DMS114 treated with DMSO at 0.1 percent for 48 hours (cell line): Measurements from ENCODE around the gene PTN.

Experiments used
- DNase-seq: peaks from one replicate; lab custom pipeline; 2025; ENCODE audit not compliant: unreplicated experiment; lab: John Stamatoyannopoulos, UW

PTN gene

GRCh38 chr7:137343281-137343841, at the start of gene PTN:
Gene PTN, minus strand, starts transcription at chr7:137343733. Its CDS starts 88,760 bp downstream, at chr7:137254973.
- no peak for DNase-seq

GRCh38 chr7:137390076-137390475, 46.5 kb upstream of the PTN start:
- no peak for DNase-seq

DNA sequence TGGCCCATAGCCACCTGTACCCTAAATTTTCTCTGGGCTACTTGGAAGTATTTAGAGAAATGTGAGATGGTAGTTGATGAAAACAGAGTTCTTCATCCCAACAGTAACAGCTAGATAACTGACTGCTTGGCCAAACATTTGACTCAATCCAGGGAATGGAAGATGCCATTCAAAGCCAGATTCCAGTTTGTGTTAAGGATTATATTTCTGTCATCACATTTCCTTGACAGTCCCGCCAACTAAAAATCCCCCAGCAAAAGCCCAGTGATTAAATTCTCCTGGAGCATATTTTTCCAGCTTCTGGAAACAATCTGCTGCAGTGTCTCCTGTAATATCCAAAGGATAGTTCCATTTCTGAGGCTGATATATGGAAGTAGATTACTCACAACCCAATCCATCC, 45.4 kb upstream of the PTN start:
- DNase-seq, result no peak

GRCh38 chr7:137386966-137387365, 43.4 kb upstream of the PTN start:
- no peak for DNase-seq

DNA sequence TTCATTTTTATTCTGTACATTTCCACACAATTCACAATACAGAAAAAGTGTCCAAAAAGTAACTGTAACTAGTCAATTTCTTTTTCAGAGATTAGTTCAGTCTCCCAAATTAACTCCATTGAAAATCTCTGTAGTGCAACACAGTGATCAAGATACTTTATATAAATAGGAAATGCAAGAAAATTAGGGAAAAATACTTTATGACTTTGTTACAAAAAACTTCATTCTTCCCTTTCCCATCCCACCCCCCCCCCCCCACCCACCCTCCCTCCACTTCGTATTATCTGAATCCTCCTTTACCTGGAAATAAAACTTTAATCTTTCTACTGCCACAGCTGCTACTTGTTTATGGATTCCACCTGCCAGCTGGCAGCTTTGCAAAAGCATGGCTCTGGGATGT, 37.5 kb upstream of the PTN start:
- no peak for DNase-seq

- DNase-seq, result no peak
Measured at GRCh38 chr7:137373507-137373906, 30.0 kb upstream of the PTN start.

GRCh38 chr7:137371616-137372015, 28.1 kb upstream of the PTN start:
- no peak for DNase-seq

DNA sequence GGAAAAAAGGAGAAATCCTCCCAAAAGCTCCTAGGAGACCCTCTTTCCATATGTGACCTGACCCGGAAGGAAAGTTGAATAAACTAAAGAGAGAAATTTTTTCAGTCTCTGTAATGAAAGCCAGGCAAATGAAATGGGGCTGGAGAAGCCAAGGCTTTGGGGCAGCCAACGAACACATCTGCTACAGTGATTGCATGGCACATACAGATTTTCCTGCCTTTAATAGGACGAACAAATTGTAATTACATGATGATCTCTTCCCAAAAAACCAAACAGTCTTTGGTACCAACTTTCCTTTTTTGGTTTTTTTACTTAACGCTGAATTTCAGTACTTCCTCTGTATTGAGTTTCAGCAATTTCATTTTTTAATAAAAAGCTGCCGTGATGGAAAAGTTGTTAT, 23.5 kb upstream of the PTN start:
- no peak for DNase-seq

DNA sequence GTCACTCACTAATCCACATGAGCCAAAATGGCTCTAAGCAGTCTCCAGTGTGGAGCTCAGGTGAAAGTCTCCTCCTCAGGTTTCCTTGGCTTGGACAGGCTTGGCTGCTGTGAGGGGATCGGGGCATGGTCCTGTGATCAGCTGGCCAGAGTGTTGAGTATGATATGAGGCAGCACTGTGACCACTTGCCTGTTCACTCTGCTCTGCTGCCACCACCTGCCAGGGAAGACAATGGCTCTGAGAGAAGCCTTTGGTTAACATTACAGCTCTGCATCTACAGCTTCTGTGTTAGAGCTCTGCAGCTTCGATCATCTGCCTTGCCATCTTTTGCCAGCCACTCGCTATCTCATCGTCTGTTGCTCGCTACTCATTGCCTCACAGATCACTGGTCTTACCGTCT, 20.1 kb upstream of the PTN start:
- DNase-seq, result no peak

DNA sequence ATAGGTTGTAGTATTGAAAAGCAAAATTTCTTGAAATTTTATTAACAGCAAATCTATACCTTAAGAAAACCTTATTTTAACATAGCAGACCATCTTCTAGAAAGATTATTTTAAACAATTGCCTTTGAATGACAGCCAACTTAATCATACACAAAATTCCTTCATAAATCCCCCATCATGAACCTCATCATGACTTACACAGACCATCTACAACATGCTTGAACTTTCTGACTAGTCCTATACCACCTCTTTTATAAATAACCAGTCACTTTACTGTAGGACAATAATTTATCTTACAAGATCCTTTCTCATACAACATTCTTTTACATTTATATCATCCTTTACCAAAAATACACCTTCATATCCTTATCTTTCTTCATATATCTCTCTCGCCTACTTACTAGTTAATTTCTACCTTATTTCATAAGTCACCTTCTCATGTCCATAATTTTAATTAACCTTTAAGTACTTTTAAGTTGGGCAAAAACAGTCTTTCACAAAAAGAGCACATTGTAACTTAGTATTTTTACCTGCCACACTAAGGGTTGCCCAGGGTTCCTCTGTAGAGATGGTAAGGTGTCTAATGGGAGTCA, 16.6 kb upstream of the PTN start:
- DNase-seq, result no peak

GRCh38 chr7:137354961-137355360, 11.4 kb upstream of the PTN start:
- no peak for DNase-seq

DNA sequence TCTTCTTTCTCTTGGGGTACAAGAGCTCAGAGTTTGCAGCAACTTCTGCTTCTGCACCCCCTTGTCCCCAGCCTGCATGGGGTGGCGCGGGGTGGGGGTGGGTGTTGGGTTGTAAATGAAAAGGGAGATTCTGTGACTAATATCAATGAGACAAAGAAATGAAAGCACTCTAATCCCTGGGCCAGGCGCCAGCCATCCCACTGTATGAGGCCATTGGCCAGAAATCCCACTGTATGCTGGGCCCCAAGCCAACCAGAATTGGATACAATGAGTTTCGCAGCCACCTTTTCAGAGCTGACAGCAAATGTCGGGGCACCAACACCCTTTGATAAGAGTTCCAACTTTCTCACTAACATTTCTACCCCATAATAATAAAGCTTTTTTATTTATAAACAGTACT, 10.9 kb upstream of the PTN start:
- DNase-seq, result no peak

DNA sequence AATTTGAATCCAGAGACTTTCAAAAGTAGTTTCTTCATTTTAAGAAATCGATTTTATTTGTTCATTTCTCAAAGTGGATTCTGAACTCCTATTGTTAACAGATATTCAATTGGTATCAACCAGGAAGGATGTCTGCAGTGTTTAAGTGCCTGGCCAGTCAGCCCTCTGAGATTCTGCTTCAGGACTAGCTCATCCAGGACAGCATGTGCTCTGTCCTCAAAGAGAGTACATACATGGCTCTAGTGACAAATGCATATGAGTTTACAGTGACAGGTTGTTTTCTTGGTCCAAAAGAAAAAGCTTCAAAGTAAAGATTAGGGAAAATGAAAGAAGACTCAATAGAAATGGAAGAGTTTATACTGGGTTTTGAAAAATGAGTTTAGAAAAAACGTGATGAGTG, 8.4 kb upstream of the PTN start:
- DNase-seq, result no peak

GRCh38 chr7:137345799-137346449, 2.4 kb upstream of the PTN start:
- no peak for DNase-seq

GRCh38 chr7:137342828-137343261, 688 bp downstream of the PTN start:
- no peak for DNase-seq

GRCh38 chr7:137342265-137342664, 1.3 kb downstream of the PTN start:
- DNase-seq, result no peak

DNA sequence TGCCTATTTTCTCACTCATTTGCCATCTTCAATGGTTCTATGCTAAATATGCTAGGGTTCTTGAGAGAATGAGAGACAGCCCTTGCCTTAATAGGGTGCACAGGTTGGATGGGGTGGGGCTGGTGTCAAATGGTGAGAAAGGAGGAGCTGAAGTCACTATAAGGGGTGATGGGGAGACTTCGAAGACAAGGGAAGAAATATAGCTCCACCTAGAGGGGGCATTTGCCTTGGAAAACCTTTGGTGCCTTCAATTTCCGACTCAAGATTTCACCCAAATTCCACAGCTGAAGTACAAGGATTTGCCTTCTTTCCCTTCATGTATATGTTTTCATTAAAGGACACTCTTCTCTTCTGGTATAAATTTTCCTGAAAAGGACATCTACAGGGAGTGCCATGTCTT, 5.6 kb downstream of the PTN start:
- no peak for DNase-seq

DNA sequence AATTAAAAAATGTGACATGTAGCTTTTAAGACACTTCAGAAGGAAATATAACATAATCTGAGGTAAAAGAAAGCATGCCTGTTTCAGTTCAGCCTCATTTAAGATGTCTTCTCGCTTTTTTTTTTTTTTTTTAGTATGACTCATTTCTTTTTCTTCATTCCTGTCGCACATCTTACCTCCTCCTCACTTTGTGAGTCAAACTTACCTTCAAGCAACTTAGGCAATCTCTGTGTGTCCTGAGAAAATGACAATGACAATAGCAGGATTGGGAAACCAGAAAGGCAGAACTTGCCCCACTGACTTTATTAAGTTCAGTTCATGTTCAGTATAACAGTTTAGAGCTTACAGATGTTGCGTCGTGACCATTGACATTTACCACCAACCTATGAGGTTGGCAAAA, 7.7 kb downstream of the PTN start:
- DNase-seq, result no peak

DNA sequence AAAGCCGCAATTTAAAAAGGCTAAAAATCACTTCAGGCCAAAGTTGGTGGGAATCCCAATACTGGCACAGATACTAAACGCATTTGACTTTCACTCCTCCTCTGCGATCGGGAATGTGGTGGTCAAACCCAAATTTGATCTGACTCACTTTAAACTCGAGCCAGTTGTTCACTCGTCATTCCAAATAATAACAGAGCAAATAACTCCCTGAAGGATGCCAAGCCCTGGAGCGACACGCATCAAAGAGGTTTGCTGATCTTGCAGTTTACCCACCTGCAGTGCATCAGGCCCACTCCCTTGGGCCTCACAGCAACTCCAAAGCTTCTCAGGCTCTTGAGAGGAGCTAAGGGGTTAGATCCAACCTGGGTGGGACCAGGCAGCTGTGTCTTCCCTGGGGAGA, 12.2 kb downstream of the PTN start:
- no peak for DNase-seq

DNA sequence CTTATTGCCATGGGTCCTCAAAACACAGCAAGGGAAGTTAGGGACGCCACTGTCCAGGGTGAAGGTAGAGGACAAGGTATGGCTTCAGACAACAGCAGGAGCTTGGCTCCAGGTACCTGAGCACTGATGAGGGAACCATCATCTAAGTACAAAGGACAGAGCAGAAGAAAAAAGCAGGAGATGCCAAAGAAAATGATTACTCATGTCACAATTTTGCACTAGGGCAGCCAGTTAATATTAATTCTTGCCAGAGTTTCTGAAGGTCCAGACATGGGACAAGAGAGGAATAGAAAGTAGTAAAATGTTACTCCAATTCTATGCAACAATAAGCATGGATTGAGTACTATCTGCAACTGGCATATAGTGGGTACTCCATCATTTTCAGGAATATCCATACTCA, 14.1 kb downstream of the PTN start:
- DNase-seq, result no peak

GRCh38 chr7:137328373-137329120, 15.0 kb downstream of the PTN start:
- no peak for DNase-seq

GRCh38 chr7:137325927-137326326, 17.6 kb downstream of the PTN start:
- DNase-seq, result no peak
